ENCODE measurements around the gene MTHFS.
A peak's percentile ranks its signal among the peaks of the same experiment; 100 is the strongest.
"Not testable (repeated sequence)": the region's sequence is repeated elsewhere in the genome, so short reads cannot be mapped to it uniquely, and the experiment has no call there.

Gene MTHFS

GRCh38 chr15:79896634-79897379 is at the start of gene MTHFS:
Gene MTHFS, minus strand, starts transcription at chr15:79897014. Its CDS starts 26 bp downstream, at chr15:79896988.
- DNase-seq (ENCODE audit: low read depth in 2 of 2, low spot score in 1 of 2): peak; percentile 46 to 60

GRCh38 chr15:79944622-79945021 is 47.8 kb upstream of the MTHFS start:
- DNase-seq (ENCODE audit: low read depth in 2 of 2, low spot score in 1 of 2): no peak

- DNase-seq (ENCODE audit: low read depth in 2 of 2, low spot score in 1 of 2): no peak
Observed at GRCh38 chr15:79943820-79944219, 47.0 kb upstream of the MTHFS start.

- no peak for DNase-seq (ENCODE audit: low read depth in 2 of 2, low spot score in 1 of 2)
Observed at GRCh38 chr15:79942741-79943481, 46.1 kb upstream of the MTHFS start.

- DNase-seq (ENCODE audit: low read depth in 2 of 2, low spot score in 1 of 2): no peak
Observed at GRCh38 chr15:79939399-79939798, 42.6 kb upstream of the MTHFS start.

GRCh38 chr15:79938143-79938542 is 41.3 kb upstream of the MTHFS start:
- DNase-seq (ENCODE audit: low read depth in 2 of 2, low spot score in 1 of 2): no peak

GRCh38 chr15:79935556-79936201 is 38.9 kb upstream of the MTHFS start:
- DNase-seq (ENCODE audit: low read depth in 2 of 2, low spot score in 1 of 2): not testable (repeated sequence)

- no peak for DNase-seq (ENCODE audit: low read depth in 2 of 2, low spot score in 1 of 2)
Observed at GRCh38 chr15:79933231-79933630, 36.4 kb upstream of the MTHFS start.

- no peak for DNase-seq (ENCODE audit: low read depth in 2 of 2, low spot score in 1 of 2)
Observed at GRCh38 chr15:79932447-79932846, 35.6 kb upstream of the MTHFS start.

GRCh38 chr15:79930516-79930915 is 33.7 kb upstream of the MTHFS start:
- DNase-seq (ENCODE audit: low read depth in 2 of 2, low spot score in 1 of 2): no peak

GRCh38 chr15:79929412-79929811 is 32.6 kb upstream of the MTHFS start:
- no peak for DNase-seq (ENCODE audit: low read depth in 2 of 2, low spot score in 1 of 2)

GRCh38 chr15:79926116-79926515 is 29.3 kb upstream of the MTHFS start:
- DNase-seq (ENCODE audit: low read depth in 2 of 2, low spot score in 1 of 2): not testable (repeated sequence)

GRCh38 chr15:79924379-79924778 is 27.6 kb upstream of the MTHFS start:
- no peak for DNase-seq (ENCODE audit: low read depth in 2 of 2, low spot score in 1 of 2)

- DNase-seq (ENCODE audit: low read depth in 2 of 2, low spot score in 1 of 2): peak; percentile 95 to 97
Observed at GRCh38 chr15:79923515-79924169, 26.8 kb upstream of the MTHFS start.

- DNase-seq (ENCODE audit: low read depth in 2 of 2, low spot score in 1 of 2): peak; percentile 32 to 41
Observed at GRCh38 chr15:79923079-79923514, 26.3 kb upstream of the MTHFS start.

- DNase-seq (ENCODE audit: low read depth in 2 of 2, low spot score in 1 of 2): no peak
Observed at GRCh38 chr15:79922512-79923078, 25.8 kb upstream of the MTHFS start.

- DNase-seq (ENCODE audit: low read depth in 2 of 2, low spot score in 1 of 2): no peak
Observed at GRCh38 chr15:79919749-79920511, 23.1 kb upstream of the MTHFS start.

GRCh38 chr15:79919090-79919748 is 22.4 kb upstream of the MTHFS start:
- no peak for DNase-seq (ENCODE audit: low read depth in 2 of 2, low spot score in 1 of 2)

GRCh38 chr15:79918278-79918677 is 21.5 kb upstream of the MTHFS start:
- no peak for DNase-seq (ENCODE audit: low read depth in 2 of 2, low spot score in 1 of 2)
